IPS DF 6.9 (cell line): ENCODE results near the gene PSKH1.
"Not testable (repeated sequence)": the region's sequence is repeated elsewhere in the genome, so short reads cannot be mapped to it uniquely, and the experiment has no call there.

Experiments used
- DNase-seq: peaks from one replicate; pipeline ENCODE4 v3.0.0-alpha.2; 2013; ENCODE audit warnings: low read depth, low spot score
- H3K27ac ChIP-seq: one replicate; pipeline ENCODE4 v1.5.1; 2013; ENCODE audit warnings: low read length, control low read depth
- H3K27me3 ChIP-seq: 2 replicates; pipeline ENCODE4 v1.6.1; 2013; ENCODE audit warnings: mild to moderate bottlenecking, low read length; ENCODE audit not compliant: control insufficient read depth, insufficient read depth
- H3K36me3 ChIP-seq: 2 replicates; pipeline ENCODE4 v1.6.1; 2013; ENCODE audit warnings: low read length; ENCODE audit not compliant: control insufficient read depth, insufficient read depth
- H3K4me1 ChIP-seq: 2 replicates; pipeline ENCODE4 v1.6.1; 2013; ENCODE audit warnings: low read length; ENCODE audit not compliant: control insufficient read depth, insufficient read depth
- H3K4me3 ChIP-seq: 2 replicates; pipeline ENCODE4 v1.5.1; 2013; ENCODE audit warnings: mild to moderate bottlenecking, low read length
- H3K9me3 ChIP-seq: 2 replicates; pipeline ENCODE4 v1.6.1; 2013; ENCODE audit warnings: low read length, inconsistent platforms; ENCODE audit not compliant: control insufficient read depth, insufficient read depth
- WGBS: extraction: QIAGEN DNeasy Blood & Tissue Kit; methylation state at CpG from one replicate; pipeline ENCODE4 v1.1.7; 2013; ENCODE audit warnings: mixed read lengths, missing lambda C conversion rate; ENCODE audit not compliant: insufficient read length, insufficient coverage; 5-methylcytosine and 5-hydroxymethylcytosine counted together

PSKH1 gene

GRCh38 chr16:67969254-67970039 is 76.4 kb downstream of the PSKH1 start:
- no peak overlapping the region for H3K27ac ChIP-seq
- no CpG with 5 or more reads among the region's 40 CpGs for WGBS
- no peaks in the 10 kb centered on the region for H3K36me3 ChIP-seq
- peak overlapping the region; percentile 58; the same call in 1 of the 2 replicates for H3K4me3 ChIP-seq
- no peak for DNase-seq
- no peaks in the 10 kb centered on the region for H3K27me3 ChIP-seq
- no peaks in the 10 kb centered on the region for H3K9me3 ChIP-seq
- H3K4me1 ChIP-seq, result peaks cover 11% of the 10 kb centered on the region

GRCh38 chr16:67971111-67971510 is 78.1 kb downstream of the PSKH1 start:
- H3K27me3 ChIP-seq, result no peaks in the 10 kb centered on the region
- no peaks in the 10 kb centered on the region for H3K36me3 ChIP-seq
- no peak overlapping the region for H3K27ac ChIP-seq
- DNase-seq, result no peak
- H3K9me3 ChIP-seq, result no peaks in the 10 kb centered on the region
- WGBS, result no CpG with 5 or more reads among the region's 9 CpGs
- no peak overlapping the region for H3K4me3 ChIP-seq
- peaks cover 8% of the 10 kb centered on the region for H3K4me1 ChIP-seq

GRCh38 chr16:67972285-67972684 is 79.2 kb downstream of the PSKH1 start:
- not testable (repeated sequence) for H3K36me3 ChIP-seq, H3K27ac ChIP-seq, DNase-seq, H3K4me1 ChIP-seq, H3K4me3 ChIP-seq, H3K9me3 ChIP-seq, H3K27me3 ChIP-seq
- WGBS, result no CpG with 5 or more reads among the region's 7 CpGs

- DNase-seq, result no peak
- WGBS, result no CpG with 5 or more reads among the region's 14 CpGs
- Histone ChIP-seq H3K9me3 (no peaks in the 10 kb centered on the region), H3K36me3 (no peaks in the 10 kb centered on the region), H3K4me3 (no peak overlapping the region), H3K4me1 (no peaks in the 10 kb centered on the region; the same call in 1 of the 2 replicates), H3K27me3 (no peaks in the 10 kb centered on the region), H3K27ac (no peak overlapping the region)
Measured at GRCh38 chr16:67975321-67976105, 82.5 kb downstream of the PSKH1 start.

GRCh38 chr16:67976205-67976604 is 83.2 kb downstream of the PSKH1 start:
- H3K36me3 ChIP-seq, result no peaks in the 10 kb centered on the region
- no peak overlapping the region for H3K27ac ChIP-seq
- no peak overlapping the region for H3K4me3 ChIP-seq
- no peaks in the 10 kb centered on the region for H3K27me3 ChIP-seq
- no CpG with 5 or more reads among the region's 2 CpGs for WGBS
- H3K4me1 ChIP-seq, result no peaks in the 10 kb centered on the region; the same call in 1 of the 2 replicates
- no peak for DNase-seq
- no peaks in the 10 kb centered on the region for H3K9me3 ChIP-seq

GRCh38 chr16:67977005-67977404 is 84.0 kb downstream of the PSKH1 start:
- WGBS, result no CpG with 5 or more reads among the region's 5 CpGs
- Histone ChIP-seq H3K27ac (no peak overlapping the region), H3K4me1 (no peaks in the 10 kb centered on the region; the same call in 1 of the 2 replicates), H3K27me3 (no peaks in the 10 kb centered on the region), H3K4me3 (no peak overlapping the region), H3K36me3 (no peaks in the 10 kb centered on the region), H3K9me3 (no peaks in the 10 kb centered on the region)
- DNase-seq, result no peak

- Histone ChIP-seq H3K4me1 (no peaks in the 10 kb centered on the region; the same call in 1 of the 2 replicates), H3K4me3 (no peak overlapping the region), H3K9me3 (no peaks in the 10 kb centered on the region), H3K36me3 (no peaks in the 10 kb centered on the region; the same call in 1 of the 2 replicates), H3K27ac (no peak overlapping the region), H3K27me3 (no peaks in the 10 kb centered on the region)
- WGBS, result no CpG with 5 or more reads among the region's 9 CpGs
- no peak for DNase-seq
Measured at GRCh38 chr16:67977469-67978227, 84.6 kb downstream of the PSKH1 start.
